SU-DHL-6 (cell line): Measurements from ENCODE around the gene DHRS7.

Experiments used
- CTCF ChIP-seq: fragments of 200-600 bp; sonication (generic); IDR thresholded peaks from one replicate; pipeline ENCODE4 v1.5.1; 2017; ENCODE audit warnings: antibody characterized with exemption, mild to moderate bottlenecking, low read length, moderate library complexity; ENCODE audit not compliant: insufficient read depth, poor library complexity, severe bottlenecking
- EZH2phosphoT487 ChIP-seq: fragments of 200-600 bp; sonication (generic), shearing (Covaris generic); conservative IDR thresholded peaks from 2 replicates; pipeline ENCODE4 v1.6.1; 2018; ENCODE audit warnings: mild to moderate bottlenecking, antibody characterized with exemption, low read length, moderate library complexity, mixed read lengths

- TF ChIP-seq EZH2phosphoT487 (no peak), CTCF (no peak)
Observed at GRCh38 chr14:60116181-60116580, 49.0 kb downstream of the DHRS7 start.
